GM06990 (cell line): Measurements from ENCODE around the gene UBE2Q1.
A peak's percentile ranks its signal among the peaks of the same experiment; 100 is the strongest.

Source experiments
- DNase-seq: peaks from one replicate; pipeline ENCODE4 v3.0.0-alpha.2; 2011; ENCODE audit not compliant: insufficient read length; ENCODE audit errors: extremely low read depth
- H3K27me3 ChIP-seq: replicated peaks from 2 replicates; pipeline ENCODE4 v1.6.0; 2011; ENCODE audit warnings: low read length; ENCODE audit not compliant: control insufficient read depth, insufficient read depth
- H3K36me3 ChIP-seq: 2 replicates; pipeline ENCODE4 v1.5.1; 2011; ENCODE audit warnings: low read length; ENCODE audit not compliant: control insufficient read depth, insufficient read depth
- H3K4me3 ChIP-seq: replicated peaks from 2 replicates; pipeline ENCODE4 v1.5.1; 2011; ENCODE audit warnings: low read depth, mild to moderate bottlenecking, control low read depth, low read length
- CTCF ChIP-seq: IDR thresholded peaks from 2 replicates; pipeline ENCODE4 v1.5.1; 2011; ENCODE audit warnings: low read length, control low read depth, mild to moderate bottlenecking, inconsistent platforms; ENCODE audit not compliant: insufficient read depth, poor library complexity, severe bottlenecking

The UBE2Q1 gene

GRCh38 chr1:154557939-154558719 lies at the start of gene UBE2Q1:
Gene UBE2Q1 (minus strand): TSS chr1:154558662. CDS start chr1:154558553, 109 bp downstream.
- Histone ChIP-seq H3K4me3 (peak within 1 kb of the TSS; percentile 92), H3K36me3 (peaks cover 20% of the 10 kb centered on the region), H3K27me3 (no peaks in the 10 kb centered on the region)
- DNase-seq = peak; percentile 55
- no peak for TF ChIP-seq CTCF

GRCh38 chr1:154607609-154608396 lies 49.3 kb upstream of the UBE2Q1 start, which contains the start of gene ADAR:
Gene ADAR (minus strand): TSS chr1:154608186. CDS start chr1:154608006, 180 bp downstream.
- no peaks in the 10 kb centered on the region for H3K27me3 ChIP-seq
- TF ChIP-seq CTCF = no peak
- DNase-seq = peak; percentile 88
- peaks cover 10% of the 10 kb centered on the region for H3K36me3 ChIP-seq
- H3K4me3 ChIP-seq = peak within 1 kb of the TSS; percentile 88

GRCh38 chr1:154607106-154607608 lies 48.7 kb upstream of the UBE2Q1 start:
- Histone ChIP-seq H3K4me3 (peak overlapping the region; percentile 88), H3K27me3 (no peaks in the 10 kb centered on the region), H3K36me3 (peaks cover 14% of the 10 kb centered on the region)
- no peak for TF ChIP-seq CTCF
- DNase-seq = peak; percentile 53

- no peak for DNase-seq
- Histone ChIP-seq H3K36me3 (peaks cover 24% of the 10 kb centered on the region), H3K27me3 (no peaks in the 10 kb centered on the region), H3K4me3 (no peak overlapping the region)
- no peak for TF ChIP-seq CTCF
Observed at GRCh38 chr1:154605534-154605933, 47.1 kb upstream of the UBE2Q1 start.

- TF ChIP-seq CTCF = no peak
- DNase-seq = no peak
- Histone ChIP-seq H3K27me3 (no peaks in the 10 kb centered on the region), H3K4me3 (no peak overlapping the region), H3K36me3 (peaks cover 35% of the 10 kb centered on the region)
Observed at GRCh38 chr1:154603317-154603716, 44.9 kb upstream of the UBE2Q1 start.
